ENCODE measurements around the gene TMEM95. TPM values are rescaled to one million over a fixed set of nuclear protein-coding genes. Genes with fewer than 3 reads are reported as not detected.

Gene TMEM95
- total and polyA plus RNA-seq, 2 experiments from 2014 or later = not detected

- H3K4me1 Mint-ChIP-seq = peaks cover 53% of the 10 kb centered on the region
- H3K4me1 ChIP-seq (ENCODE audit: insufficient read depth) = peaks cover 25% of the 10 kb centered on the region; the same call in 1 of the 2 replicates
- H3K27ac Mint-ChIP-seq = peak overlapping the region; percentile 87
- H3K36me3 Mint-ChIP-seq (ENCODE audit: low read depth) = peaks cover 86% of the 10 kb centered on the region
- peaks cover 33% of the 10 kb centered on the region for H3K27me3 Mint-ChIP-seq (ENCODE audit: insufficient read depth, low read depth, poor library complexity)
- H2AFZ ChIP-seq = no peak overlapping the region
- H3K27me3 ChIP-seq (ENCODE audit: insufficient read depth) = no peaks in the 10 kb centered on the region
- ATAC-seq (no peak), DNase-seq (ENCODE audit: low spot score) (no peak)
- peaks cover 41% of the 10 kb centered on the region for H4K20me1 ChIP-seq (replicated peaks; ENCODE audit: insufficient read depth)
- peaks cover 73% of the 10 kb centered on the region for H3F3A ChIP-seq (replicated peaks; ENCODE audit: low read depth)
- peaks cover 32% of the 10 kb centered on the region for H3K79me2 ChIP-seq (replicated peaks; ENCODE audit: insufficient read depth)
- H3K9me3 Mint-ChIP-seq = peaks cover 4% of the 10 kb centered on the region; the same call in 1 of the 3 replicates
- H3K27ac ChIP-seq (ENCODE audit: low read depth) = peak overlapping the region; percentile 84
- H3K4me3 Mint-ChIP-seq = peak overlapping the region; percentile 87
- peak overlapping the region; percentile 94 for H3K4me3 ChIP-seq
- peaks cover 44% of the 10 kb centered on the region for H3K36me3 ChIP-seq (ENCODE audit: insufficient read depth)
- TF ChIP-seq STAT1 (IDR thresholded peaks at IDR 0.05; ENCODE audit: unreplicated experiment) (no peak), ZNF114 (CRISPR knock-in tag; IDR thresholded peaks at IDR 0.05) (no peak)
- H3K4me2 ChIP-seq = peak overlapping the region; percentile 99
- H3K9me2 ChIP-seq (ENCODE audit: insufficient read depth) = no peaks in the 10 kb centered on the region
These were observed 40.9 kb upstream of the TMEM95 start for GRCh38 chr17:7313890-7314718.

DNA sequence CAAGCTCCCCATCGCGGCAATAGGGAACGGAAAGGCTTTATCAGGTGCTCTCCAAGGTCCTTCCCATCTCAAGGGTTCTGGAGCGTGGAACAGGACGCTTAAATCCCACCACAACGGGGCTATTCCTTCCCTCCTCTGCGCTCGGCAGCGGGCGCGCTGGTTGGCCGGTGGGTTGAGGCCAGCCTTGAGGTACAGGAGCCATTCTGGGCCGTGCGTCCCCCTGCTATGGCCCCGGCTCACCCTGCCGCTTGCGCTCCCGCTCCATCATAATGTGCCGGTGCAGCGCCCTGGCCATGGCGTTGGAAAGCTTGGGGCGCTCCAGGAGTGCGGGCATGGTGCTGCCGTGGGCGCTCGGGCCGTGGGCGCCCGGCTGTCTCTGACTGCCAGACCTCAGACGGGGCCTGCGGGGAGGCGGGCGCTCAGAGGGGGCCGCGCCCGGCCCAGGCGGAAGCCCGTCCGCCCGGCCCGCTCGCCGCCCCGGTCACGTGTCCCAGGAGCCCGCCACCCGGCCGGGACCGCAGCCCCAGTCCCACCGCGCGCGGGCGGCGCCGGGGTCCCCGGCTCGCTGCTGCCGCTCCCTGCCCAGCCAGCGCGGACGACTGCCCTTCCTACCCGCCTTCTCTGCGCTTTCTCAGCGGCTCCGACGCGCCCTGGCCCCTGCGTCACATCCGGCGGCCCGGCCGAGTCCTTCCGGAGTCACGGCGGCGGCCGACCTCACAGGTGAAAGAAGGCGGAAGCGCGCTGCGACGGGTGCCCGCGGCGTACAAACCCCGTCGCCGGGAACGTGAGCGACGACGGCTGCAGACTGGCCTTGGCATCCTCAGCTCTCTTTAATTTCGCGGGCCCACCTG lies 40.0 kb upstream of the TMEM95 start, which contains the start of gene GPS2:
GPS2 (minus strand) TSS at position 642 of the 851 bp plus-strand sequence; CDS start at position 334, 308 bp downstream.
- Mint-ChIP-seq H3K36me3 (ENCODE audit: low read depth) (peaks cover 78% of the 10 kb centered on the region), H3K9me3 (peaks cover 4% of the 10 kb centered on the region; the same call in 1 of the 3 replicates), H3K4me1 (peaks cover 44% of the 10 kb centered on the region), H3K4me3 (peak within 1 kb of the TSS; percentile 87), H3K27me3 (ENCODE audit: insufficient read depth, low read depth, poor library complexity) (peaks cover 31% of the 10 kb centered on the region), H3K27ac (peak within 1 kb of the TSS; percentile 91)
- DNase-seq (ENCODE audit: low spot score) = peak; percentile 95
- peak within 1 kb of the TSS; percentile 72; the same call in 1 of the 2 replicates for H2AFZ ChIP-seq
- H3K9me2 ChIP-seq (ENCODE audit: insufficient read depth) = no peaks in the 10 kb centered on the region
- peaks cover 17% of the 10 kb centered on the region; the same call in 1 of the 2 replicates for H3K4me1 ChIP-seq (ENCODE audit: insufficient read depth)
- peak; percentile 76 for ATAC-seq
- peaks cover 32% of the 10 kb centered on the region for H4K20me1 ChIP-seq (replicated peaks; ENCODE audit: insufficient read depth)
- peak within 1 kb of the TSS; percentile 99 for H3K4me2 ChIP-seq
- peak within 1 kb of the TSS; percentile 91 for H3K27ac ChIP-seq (ENCODE audit: low read depth)
- peak within 1 kb of the TSS; percentile 94 for H3K4me3 ChIP-seq
- peaks cover 39% of the 10 kb centered on the region for H3K36me3 ChIP-seq (ENCODE audit: insufficient read depth)
- no peaks in the 10 kb centered on the region for H3K27me3 ChIP-seq (ENCODE audit: insufficient read depth)
- H3F3A ChIP-seq (replicated peaks; ENCODE audit: low read depth) = peaks cover 65% of the 10 kb centered on the region
- H3K79me2 ChIP-seq (replicated peaks; ENCODE audit: insufficient read depth) = peaks cover 24% of the 10 kb centered on the region
- no peak for TF ChIP-seq EZH2 (IDR thresholded peaks at IDR 0.05; ENCODE audit: low read depth, unreplicated experiment)
- TF ChIP-seq NANOG (IDR thresholded peaks at IDR 0.05; ENCODE audit: borderline replicate concordance) = no peak
- no peak for TF ChIP-seq ZNF331 (CRISPR knock-in tag; IDR thresholded peaks at IDR 0.05; ENCODE audit: low read depth)
- no peak for TF ChIP-seq ZNF462 (CRISPR knock-in tag; IDR thresholded peaks at IDR 0.05)
- no peak for TF ChIP-seq STAT1 (IDR thresholded peaks at IDR 0.05; ENCODE audit: unreplicated experiment)
- peak; percentile 93 for TF ChIP-seq ETS1 (IDR thresholded peaks at IDR 0.05)
- TF ChIP-seq ZNF114 (CRISPR knock-in tag; IDR thresholded peaks at IDR 0.05) = no peak
- no peak for TF ChIP-seq EZH2phosphoT487 (IDR thresholded peaks at IDR 0.05; ENCODE audit: unreplicated experiment)

Measured in GM23338 (cell line).